Measurements from ENCODE around the gene SRD5A1. TPM values are rescaled to one million over a fixed set of nuclear protein-coding genes. Genes with fewer than 3 reads are reported as not detected.

SRD5A1 gene
- total RNA-seq, 1 donor from 2014 or later = 21.6 TPM

GRCh38 chr5:6717247-6717646, 84.0 kb downstream of the SRD5A1 start:
- H3K9me3 Mint-ChIP-seq (ENCODE audit: unreplicated experiment) = no peaks in the 10 kb centered on the region
- no peak overlapping the region for H3K4me3 Mint-ChIP-seq (ENCODE audit: unreplicated experiment)
- peaks cover 20% of the 10 kb centered on the region for H3K4me1 Mint-ChIP-seq (ENCODE audit: unreplicated experiment)
- no peak for DNase-seq (ENCODE audit: low spot score)
- no peaks in the 10 kb centered on the region for H3K36me3 Mint-ChIP-seq (ENCODE audit: low read depth, unreplicated experiment)
- no peak for TF ChIP-seq CTCF (IDR thresholded peaks at IDR 0.05; ENCODE audit: unreplicated experiment)
- peaks cover 6% of the 10 kb centered on the region for H3K27me3 Mint-ChIP-seq (ENCODE audit: unreplicated experiment)
- H3K27ac Mint-ChIP-seq (ENCODE audit: unreplicated experiment) = no peak overlapping the region

GRCh38 chr5:6717687-6718086, 84.4 kb downstream of the SRD5A1 start:
- DNase-seq (ENCODE audit: low spot score) = no peak
- Mint-ChIP-seq H3K4me3 (ENCODE audit: unreplicated experiment) (no peak overlapping the region), H3K36me3 (ENCODE audit: low read depth, unreplicated experiment) (no peaks in the 10 kb centered on the region), H3K9me3 (ENCODE audit: unreplicated experiment) (no peaks in the 10 kb centered on the region), H3K27me3 (ENCODE audit: unreplicated experiment) (peaks cover 6% of the 10 kb centered on the region), H3K27ac (ENCODE audit: unreplicated experiment) (no peak overlapping the region), H3K4me1 (ENCODE audit: unreplicated experiment) (peaks cover 23% of the 10 kb centered on the region)
- no peak for TF ChIP-seq CTCF (IDR thresholded peaks at IDR 0.05; ENCODE audit: unreplicated experiment)

GRCh38 chr5:6718161-6718681, 85.0 kb downstream of the SRD5A1 start:
- Mint-ChIP-seq H3K4me1 (ENCODE audit: unreplicated experiment) (peaks cover 23% of the 10 kb centered on the region), H3K4me3 (ENCODE audit: unreplicated experiment) (no peak overlapping the region), H3K36me3 (ENCODE audit: low read depth, unreplicated experiment) (peaks cover under 1% of the 10 kb centered on the region), H3K27ac (ENCODE audit: unreplicated experiment) (no peak overlapping the region), H3K9me3 (ENCODE audit: unreplicated experiment) (no peaks in the 10 kb centered on the region), H3K27me3 (ENCODE audit: unreplicated experiment) (peaks cover 6% of the 10 kb centered on the region)
- no peak for DNase-seq (ENCODE audit: low spot score)
- no peak for TF ChIP-seq CTCF (IDR thresholded peaks at IDR 0.05; ENCODE audit: unreplicated experiment)

- H3K27me3 Mint-ChIP-seq (ENCODE audit: unreplicated experiment) = peaks cover 8% of the 10 kb centered on the region
- no peak for TF ChIP-seq CTCF (IDR thresholded peaks at IDR 0.05; ENCODE audit: unreplicated experiment)
- H3K4me1 Mint-ChIP-seq (ENCODE audit: unreplicated experiment) = peaks cover 25% of the 10 kb centered on the region
- no peak overlapping the region for H3K4me3 Mint-ChIP-seq (ENCODE audit: unreplicated experiment)
- no peak for DNase-seq (ENCODE audit: low spot score)
- no peaks in the 10 kb centered on the region for H3K9me3 Mint-ChIP-seq (ENCODE audit: unreplicated experiment)
- peaks cover 5% of the 10 kb centered on the region for H3K36me3 Mint-ChIP-seq (ENCODE audit: low read depth, unreplicated experiment)
- no peak overlapping the region for H3K27ac Mint-ChIP-seq (ENCODE audit: unreplicated experiment)
Measured at GRCh38 chr5:6718718-6719117, 85.5 kb downstream of the SRD5A1 start.

GRCh38 chr5:6719417-6719816, 86.2 kb downstream of the SRD5A1 start:
- no peak for TF ChIP-seq CTCF (IDR thresholded peaks at IDR 0.05; ENCODE audit: unreplicated experiment)
- peaks cover 8% of the 10 kb centered on the region for H3K27me3 Mint-ChIP-seq (ENCODE audit: unreplicated experiment)
- no peak overlapping the region for H3K4me3 Mint-ChIP-seq (ENCODE audit: unreplicated experiment)
- peaks cover 8% of the 10 kb centered on the region for H3K36me3 Mint-ChIP-seq (ENCODE audit: low read depth, unreplicated experiment)
- peaks cover 26% of the 10 kb centered on the region for H3K4me1 Mint-ChIP-seq (ENCODE audit: unreplicated experiment)
- H3K27ac Mint-ChIP-seq (ENCODE audit: unreplicated experiment) = no peak overlapping the region
- DNase-seq (ENCODE audit: low spot score) = no peak
- H3K9me3 Mint-ChIP-seq (ENCODE audit: unreplicated experiment) = no peaks in the 10 kb centered on the region

Measured in endothelial cell (in vitro differentiated cells).